Fibroblast of lung (primary cell): ENCODE measurements around the gene RETREG2.

Experiments
- EZH2 ChIP-seq: IDR thresholded peaks from 2 replicates; pipeline ENCODE4 v1.5.1; 2012; ENCODE audit warnings: low read length, control low read depth, mild to moderate bottlenecking; ENCODE audit errors: missing control alignments
- TF ChIP-seq, protein P1 (sequence below), 2 donors: IDR thresholded peaks in 1 of 2; conservative IDR thresholded peaks in 1 of 2; 1 replicate in 1 of 2; 2 replicates in 1 of 2; pipeline ENCODE4 v1.5.1; 2011 to 2012; ENCODE audit warnings: low read length in 2 of 2, control low read depth in 1 of 2, inconsistent platforms in 1 of 2, low read depth in 1 of 2, mild to moderate bottlenecking in 1 of 2

DNA sequence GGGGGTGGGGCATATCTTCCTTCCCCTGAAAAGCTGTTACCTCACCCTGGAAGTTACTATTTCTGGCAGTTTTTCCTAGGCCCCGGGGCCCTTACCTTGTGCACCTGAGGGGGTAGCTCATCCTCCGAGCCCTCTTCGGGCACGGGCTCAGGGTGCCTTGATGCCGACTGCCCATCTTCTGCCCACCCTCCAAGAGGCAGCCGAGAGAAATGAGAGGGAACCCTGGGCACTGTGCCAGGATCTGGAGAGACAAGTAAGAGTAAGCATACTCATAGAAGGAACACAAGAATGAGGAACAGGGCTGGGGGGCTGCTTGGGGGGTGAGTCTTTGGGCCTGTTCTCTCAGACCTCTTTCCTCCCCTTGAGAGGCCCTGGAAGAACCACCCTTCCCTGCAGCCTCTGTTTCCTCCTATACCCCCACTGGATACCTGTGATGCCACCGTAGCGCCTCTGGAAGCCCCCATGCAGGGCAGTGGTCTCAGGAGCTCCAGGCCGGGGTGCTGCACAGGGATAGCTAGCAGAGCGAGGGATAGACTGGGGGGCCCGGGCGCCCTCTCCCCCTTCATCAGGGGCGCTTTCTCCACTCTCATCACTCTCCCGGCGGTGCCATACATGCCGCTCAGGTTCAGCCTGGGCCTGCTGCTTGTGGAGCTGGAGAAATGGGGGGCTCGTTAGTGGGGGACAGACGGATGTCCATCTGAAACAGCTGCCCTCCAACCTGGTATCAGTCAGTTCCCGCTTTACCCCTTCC is 42.8 kb downstream of the RETREG2 start:
- TF ChIP-seq, protein P1, sequence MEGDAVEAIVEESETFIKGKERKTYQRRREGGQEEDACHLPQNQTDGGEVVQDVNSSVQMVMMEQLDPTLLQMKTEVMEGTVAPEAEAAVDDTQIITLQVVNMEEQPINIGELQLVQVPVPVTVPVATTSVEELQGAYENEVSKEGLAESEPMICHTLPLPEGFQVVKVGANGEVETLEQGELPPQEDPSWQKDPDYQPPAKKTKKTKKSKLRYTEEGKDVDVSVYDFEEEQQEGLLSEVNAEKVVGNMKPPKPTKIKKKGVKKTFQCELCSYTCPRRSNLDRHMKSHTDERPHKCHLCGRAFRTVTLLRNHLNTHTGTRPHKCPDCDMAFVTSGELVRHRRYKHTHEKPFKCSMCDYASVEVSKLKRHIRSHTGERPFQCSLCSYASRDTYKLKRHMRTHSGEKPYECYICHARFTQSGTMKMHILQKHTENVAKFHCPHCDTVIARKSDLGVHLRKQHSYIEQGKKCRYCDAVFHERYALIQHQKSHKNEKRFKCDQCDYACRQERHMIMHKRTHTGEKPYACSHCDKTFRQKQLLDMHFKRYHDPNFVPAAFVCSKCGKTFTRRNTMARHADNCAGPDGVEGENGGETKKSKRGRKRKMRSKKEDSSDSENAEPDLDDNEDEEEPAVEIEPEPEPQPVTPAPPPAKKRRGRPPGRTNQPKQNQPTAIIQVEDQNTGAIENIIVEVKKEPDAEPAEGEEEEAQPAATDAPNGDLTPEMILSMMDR (conservative IDR thresholded peaks at IDR 0.05 in 1 of 2, IDR thresholded peaks at IDR 0.05 in 1 of 2; ENCODE audit: low read depth in 1 of 2, low read length in 2 of 2), result no peak
- no peak for TF ChIP-seq EZH2
